Stomach smooth muscle (tissue), 2 donors: ENCODE results near the gene NCAM1.

ENCODE experiments used
- H3K27ac ChIP-seq: one replicate; pipeline ENCODE4 v1.7.0; 2013; ENCODE audit warnings: mild to moderate bottlenecking, low read length, inconsistent platforms
- H3K27me3 ChIP-seq, 2 donors: one replicate each; pipeline ENCODE4 v1.7.0; 2013; ENCODE audit warnings: low read length in 2 of 2; ENCODE audit not compliant: insufficient read depth in 2 of 2, control insufficient read depth in 1 of 2
- H3K36me3 ChIP-seq, 2 donors: one replicate each; pipeline ENCODE4 v1.7.0; 2013; ENCODE audit warnings: low read length in 2 of 2; ENCODE audit not compliant: control insufficient read depth in 2 of 2, insufficient read depth in 2 of 2
- H3K4me1 ChIP-seq: one replicate; pipeline ENCODE4 v1.7.0; 2013; ENCODE audit warnings: low read length; ENCODE audit not compliant: control insufficient read depth, insufficient read depth
- H3K4me3 ChIP-seq, 2 donors: one replicate each; pipeline ENCODE4 v1.7.0; 2013; ENCODE audit warnings: low read length in 2 of 2
- H3K9ac ChIP-seq, 2 donors: one replicate each; pipeline ENCODE4 v1.7.0; 2013; ENCODE audit warnings: low read length in 2 of 2, mild to moderate bottlenecking in 1 of 2
- H3K9me3 ChIP-seq, 2 donors: one replicate each; pipeline ENCODE4 v1.7.0; 2013; ENCODE audit warnings: low read length in 2 of 2; ENCODE audit not compliant: control insufficient read depth in 2 of 2
- donor health status: healthy.
- donor health status: Pancreatic carcinoma.

NCAM1 gene

DNA sequence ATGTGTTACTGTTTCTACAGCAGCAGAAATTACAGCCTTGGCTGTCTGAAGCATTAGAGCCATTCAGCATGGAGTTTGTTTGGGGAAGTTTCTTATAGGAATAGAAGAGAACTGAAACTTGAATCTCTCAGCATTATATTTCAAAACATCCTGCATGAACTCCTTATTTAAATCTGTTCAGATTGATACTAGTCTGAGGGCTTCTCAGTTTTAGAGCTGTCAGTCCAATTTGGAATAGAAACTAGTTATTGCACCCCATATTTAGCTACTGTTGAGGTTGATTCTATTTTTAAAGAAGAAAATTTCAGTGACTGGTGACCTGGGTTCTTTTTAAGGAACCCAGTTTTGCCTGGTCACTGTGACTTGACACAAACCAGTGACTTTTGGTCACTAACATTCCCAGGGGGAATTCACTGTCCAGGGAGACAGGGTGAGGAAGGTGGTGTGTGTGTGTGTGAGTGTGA lies 227.2 kb downstream of the NCAM1 start:
- no peak overlapping the region for H3K9ac ChIP-seq
- peaks cover 16% of the 10 kb centered on the region for H3K4me1 ChIP-seq
- no peak overlapping the region for H3K4me3 ChIP-seq
- no peaks in the 10 kb centered on the region for H3K9me3 ChIP-seq
- no peaks in the 10 kb centered on the region for H3K27me3 ChIP-seq
- H3K36me3 ChIP-seq: no peaks in the 10 kb centered on the region
- no peak overlapping the region for H3K27ac ChIP-seq

DNA sequence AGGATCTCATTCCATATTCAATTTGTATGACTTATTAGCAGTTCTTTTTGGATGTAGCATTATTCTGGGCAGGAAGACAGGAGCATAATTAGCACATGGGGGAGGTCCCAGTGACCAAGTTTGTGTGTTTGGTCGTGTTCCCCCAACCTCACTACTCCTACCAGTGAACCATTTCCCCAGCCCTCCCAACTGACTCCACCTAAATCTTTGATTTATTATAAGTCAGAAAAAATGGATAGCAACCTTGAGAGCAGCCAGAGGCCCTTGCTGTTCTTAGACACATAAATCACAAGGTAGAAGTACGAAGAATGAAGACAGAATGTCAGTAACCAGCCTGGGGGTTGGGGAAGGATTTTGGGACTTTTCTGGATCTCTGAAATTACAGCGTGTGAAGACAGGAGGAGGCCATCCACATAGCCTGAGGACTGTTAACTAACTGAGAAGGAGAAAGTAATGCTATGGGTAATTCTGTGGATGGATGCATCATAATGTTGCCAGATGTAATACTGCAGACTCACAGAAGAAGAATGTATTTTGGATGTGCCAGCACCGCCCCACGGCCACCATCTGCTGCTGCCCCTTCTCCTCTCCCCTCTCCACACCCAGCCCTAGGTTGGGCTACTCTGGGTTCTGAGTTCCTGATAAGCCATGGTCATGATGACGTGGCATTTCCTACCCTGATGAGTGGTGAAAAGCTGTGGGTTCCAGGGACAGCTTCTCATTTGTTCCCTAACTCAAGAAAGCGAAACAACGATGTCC lies 228.9 kb downstream of the NCAM1 start:
- Histone ChIP-seq H3K4me3 (no peak overlapping the region), H3K4me1 (peaks cover 16% of the 10 kb centered on the region), H3K9me3 (no peaks in the 10 kb centered on the region), H3K9ac (no peak overlapping the region), H3K27me3 (no peaks in the 10 kb centered on the region), H3K27ac (no peak overlapping the region), H3K36me3 (no peaks in the 10 kb centered on the region)

DNA sequence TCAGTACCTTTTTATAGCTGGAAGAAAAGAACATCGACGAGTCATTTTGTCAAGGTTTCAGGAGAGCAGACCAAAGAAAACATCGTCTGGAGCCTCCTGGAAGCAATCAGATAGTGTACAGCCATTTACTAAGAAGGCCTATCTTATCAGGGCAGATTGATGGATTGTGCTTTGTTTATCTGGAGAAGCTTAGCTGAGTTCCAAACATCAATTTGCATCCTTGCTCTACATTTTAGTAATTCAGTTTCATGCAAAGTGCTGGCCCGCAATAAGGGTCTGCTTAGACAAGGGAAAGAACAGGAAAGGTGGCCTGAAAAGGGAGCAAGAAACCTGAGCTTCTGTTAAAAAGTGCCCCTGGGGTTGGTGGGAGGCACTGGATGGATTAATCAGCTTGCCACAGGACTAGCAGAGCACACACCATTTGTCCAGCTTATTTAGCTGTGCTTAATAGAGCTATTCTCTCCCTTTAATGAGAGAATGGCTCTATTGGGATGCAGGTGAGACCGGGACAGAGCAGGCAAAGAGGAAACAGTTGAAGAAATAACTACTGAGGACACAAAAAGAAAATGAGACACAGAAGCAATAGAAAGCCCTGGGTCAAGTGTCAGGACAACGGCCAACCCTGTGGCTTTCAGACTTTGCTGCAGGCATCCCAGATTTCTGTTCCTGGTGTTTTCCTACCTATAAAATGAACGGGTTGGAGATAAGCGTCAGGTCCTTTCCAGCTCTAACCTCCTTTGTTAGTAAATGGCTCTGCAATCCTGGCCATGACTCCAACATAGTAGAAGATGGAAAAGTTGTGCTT lies 231.1 kb downstream of the NCAM1 start:
- peaks cover 15% of the 10 kb centered on the region for H3K4me1 ChIP-seq
- no peak overlapping the region for H3K27ac ChIP-seq
- no peaks in the 10 kb centered on the region for H3K36me3 ChIP-seq
- no peaks in the 10 kb centered on the region for H3K27me3 ChIP-seq
- H3K4me3 ChIP-seq: no peak overlapping the region
- H3K9ac ChIP-seq: no peak overlapping the region
- H3K9me3 ChIP-seq: no peaks in the 10 kb centered on the region

DNA sequence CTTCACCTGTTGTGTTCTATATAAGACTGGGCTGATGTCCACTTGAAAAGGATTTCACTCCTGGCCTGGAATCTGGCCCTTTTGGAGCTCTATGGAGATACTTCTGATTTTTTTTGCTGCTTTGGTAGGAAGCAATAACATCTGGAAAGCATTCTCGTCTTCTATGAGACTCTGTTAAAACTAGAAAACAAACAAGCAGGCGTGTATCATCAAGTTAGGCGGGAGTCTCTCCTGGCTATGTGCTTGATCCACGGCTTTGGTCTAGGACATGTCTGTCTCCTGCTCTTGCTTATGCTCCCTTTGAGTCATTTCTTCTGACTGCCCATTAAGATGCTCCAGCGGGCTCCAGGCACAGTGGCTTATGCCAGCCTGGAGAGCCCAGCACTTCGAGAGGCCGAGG lies 231.8 kb downstream of the NCAM1 start:
- H3K4me1 ChIP-seq: peaks cover 9% of the 10 kb centered on the region
- no peaks in the 10 kb centered on the region for H3K27me3 ChIP-seq
- H3K9ac ChIP-seq: no peak overlapping the region
- H3K36me3 ChIP-seq: no peaks in the 10 kb centered on the region
- H3K27ac ChIP-seq: no peak overlapping the region
- no peak overlapping the region for H3K4me3 ChIP-seq
- H3K9me3 ChIP-seq: no peaks in the 10 kb centered on the region

DNA sequence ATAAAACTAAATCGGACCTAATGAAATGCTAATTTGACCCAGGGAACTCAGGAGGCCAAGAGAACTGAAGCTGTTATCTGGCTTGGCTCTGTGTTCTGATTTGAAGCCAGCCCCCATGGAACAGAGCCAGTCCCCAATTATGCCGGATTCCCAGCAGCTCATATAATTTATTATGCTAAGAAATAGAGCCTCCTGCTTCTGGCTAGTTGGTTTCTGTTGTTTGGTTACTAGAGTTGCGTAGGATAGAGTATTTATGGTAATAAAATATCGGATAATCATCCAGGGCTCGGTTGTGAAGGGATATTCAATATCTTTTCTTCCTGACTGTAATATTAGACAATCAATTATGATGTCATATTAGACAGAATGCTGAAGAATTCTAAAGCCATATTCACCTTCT lies 232.7 kb downstream of the NCAM1 start:
- peaks cover 6% of the 10 kb centered on the region for H3K4me1 ChIP-seq
- H3K36me3 ChIP-seq: no peaks in the 10 kb centered on the region
- H3K9me3 ChIP-seq: no peaks in the 10 kb centered on the region
- H3K4me3 ChIP-seq: no peak overlapping the region
- H3K27me3 ChIP-seq: no peaks in the 10 kb centered on the region
- H3K27ac ChIP-seq: no peak overlapping the region
- H3K9ac ChIP-seq: no peak overlapping the region

DNA sequence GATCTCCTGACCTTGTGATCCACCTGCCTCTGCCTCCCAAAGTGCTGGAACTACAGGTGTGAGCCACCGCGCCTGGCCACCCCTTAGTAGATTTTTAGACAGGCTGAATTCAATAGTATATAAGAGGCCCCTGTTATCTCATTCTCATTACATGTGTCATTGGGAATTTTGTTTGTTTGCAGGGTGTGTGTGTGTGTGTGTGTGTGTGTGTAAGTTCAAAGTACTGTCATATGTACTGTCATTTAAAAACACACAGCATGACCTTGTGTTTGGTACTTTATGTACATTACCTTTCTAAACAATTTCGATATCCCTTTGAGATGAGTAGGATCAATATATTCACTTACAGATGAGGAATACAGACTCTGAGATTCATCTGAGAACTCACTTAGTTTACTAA lies 234.5 kb downstream of the NCAM1 start:
- H3K27me3 ChIP-seq: no peaks in the 10 kb centered on the region
- H3K27ac ChIP-seq: no peak overlapping the region
- no peak overlapping the region for H3K4me3 ChIP-seq
- H3K9ac ChIP-seq: no peak overlapping the region
- H3K9me3 ChIP-seq: no peaks in the 10 kb centered on the region
- H3K36me3 ChIP-seq: no peaks in the 10 kb centered on the region
- H3K4me1 ChIP-seq: peaks cover 6% of the 10 kb centered on the region

DNA sequence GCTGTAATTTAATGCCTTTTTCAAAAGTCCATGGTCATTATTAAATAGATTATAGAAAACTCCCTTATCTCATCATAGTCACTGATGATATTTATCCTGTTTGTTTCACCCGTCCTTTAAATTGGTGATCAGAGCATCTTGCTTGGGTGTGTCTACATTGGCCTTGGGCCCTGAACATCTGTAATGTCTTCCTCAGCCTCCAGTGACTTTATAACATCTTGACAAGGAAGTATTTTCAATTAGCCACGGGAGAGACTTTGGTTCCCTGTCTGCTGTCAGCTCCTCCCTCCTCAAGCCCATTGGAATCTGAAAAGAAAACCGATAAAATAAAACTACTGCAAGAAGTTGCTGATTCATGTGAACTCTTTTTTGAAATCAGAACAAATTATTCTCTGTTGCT lies 236.2 kb downstream of the NCAM1 start:
- H3K4me1 ChIP-seq: peaks cover 4% of the 10 kb centered on the region
- H3K9ac ChIP-seq: no peak overlapping the region
- H3K27ac ChIP-seq: no peak overlapping the region
- no peak overlapping the region for H3K4me3 ChIP-seq
- H3K9me3 ChIP-seq: no peaks in the 10 kb centered on the region
- no peaks in the 10 kb centered on the region for H3K36me3 ChIP-seq
- H3K27me3 ChIP-seq: no peaks in the 10 kb centered on the region

DNA sequence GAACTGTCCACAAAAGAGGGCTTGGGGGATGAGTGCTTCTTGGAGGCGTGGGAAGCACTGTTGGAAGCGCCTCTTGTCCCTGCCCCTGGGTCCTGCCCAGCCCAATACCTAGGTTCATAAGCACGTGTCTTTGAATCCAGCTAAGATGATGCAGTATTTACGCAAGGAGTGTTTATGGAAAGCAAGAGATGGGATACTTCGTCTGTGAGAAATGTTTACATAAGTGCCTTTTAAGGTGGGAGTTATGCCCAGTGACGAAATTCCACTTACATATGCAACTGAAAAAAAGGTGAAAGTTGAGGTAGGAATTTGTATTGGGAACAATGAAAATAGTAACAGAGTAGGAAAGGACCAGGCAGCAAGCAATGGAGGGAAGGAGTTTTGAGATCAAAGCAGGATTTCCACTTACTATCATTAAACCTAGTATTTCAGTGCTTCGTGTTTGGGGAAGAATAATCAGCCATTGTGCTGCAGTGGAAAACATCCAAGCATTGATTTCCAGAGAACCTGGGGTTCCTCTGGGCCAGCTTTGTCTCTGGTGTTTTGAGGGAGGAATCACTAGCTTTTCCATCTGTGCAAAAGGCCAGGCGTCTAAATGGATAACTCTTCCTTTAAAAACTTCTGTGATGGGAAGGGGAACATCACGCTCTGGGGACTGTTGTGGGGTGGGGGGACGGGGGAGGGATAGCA lies 237.9 kb downstream of the NCAM1 start:
- Histone ChIP-seq H3K4me1 (peaks cover 2% of the 10 kb centered on the region), H3K27me3 (no peaks in the 10 kb centered on the region), H3K27ac (no peak overlapping the region), H3K4me3 (no peak overlapping the region), H3K9ac (no peak overlapping the region), H3K36me3 (no peaks in the 10 kb centered on the region), H3K9me3 (no peaks in the 10 kb centered on the region)

DNA sequence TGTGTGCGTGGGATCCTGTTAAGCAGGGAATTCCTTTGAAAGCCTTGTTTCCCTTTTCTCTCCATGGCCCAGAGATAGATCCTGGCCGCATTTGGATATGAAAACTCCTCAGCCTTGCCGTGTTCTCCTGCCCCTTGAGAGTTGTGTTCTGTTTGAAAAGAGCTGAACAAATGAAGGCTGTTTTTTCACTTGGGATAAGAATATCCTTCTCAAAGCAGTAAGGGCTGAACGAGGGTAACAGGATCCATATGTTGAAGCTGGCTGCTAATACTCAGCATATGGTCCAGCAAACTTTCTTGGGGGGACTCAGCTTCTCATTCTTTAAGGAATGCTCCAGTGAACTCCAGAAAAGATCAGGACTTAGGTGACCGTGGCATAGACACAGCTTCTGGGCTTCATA lies 238.6 kb downstream of the NCAM1 start:
- Histone ChIP-seq H3K27ac (no peak overlapping the region), H3K4me3 (no peak overlapping the region), H3K4me1 (peaks cover 2% of the 10 kb centered on the region), H3K27me3 (no peaks in the 10 kb centered on the region), H3K36me3 (peaks cover 0 to 2% of the 10 kb centered on the region in 2 donors), H3K9ac (no peak overlapping the region), H3K9me3 (no peaks in the 10 kb centered on the region)

DNA sequence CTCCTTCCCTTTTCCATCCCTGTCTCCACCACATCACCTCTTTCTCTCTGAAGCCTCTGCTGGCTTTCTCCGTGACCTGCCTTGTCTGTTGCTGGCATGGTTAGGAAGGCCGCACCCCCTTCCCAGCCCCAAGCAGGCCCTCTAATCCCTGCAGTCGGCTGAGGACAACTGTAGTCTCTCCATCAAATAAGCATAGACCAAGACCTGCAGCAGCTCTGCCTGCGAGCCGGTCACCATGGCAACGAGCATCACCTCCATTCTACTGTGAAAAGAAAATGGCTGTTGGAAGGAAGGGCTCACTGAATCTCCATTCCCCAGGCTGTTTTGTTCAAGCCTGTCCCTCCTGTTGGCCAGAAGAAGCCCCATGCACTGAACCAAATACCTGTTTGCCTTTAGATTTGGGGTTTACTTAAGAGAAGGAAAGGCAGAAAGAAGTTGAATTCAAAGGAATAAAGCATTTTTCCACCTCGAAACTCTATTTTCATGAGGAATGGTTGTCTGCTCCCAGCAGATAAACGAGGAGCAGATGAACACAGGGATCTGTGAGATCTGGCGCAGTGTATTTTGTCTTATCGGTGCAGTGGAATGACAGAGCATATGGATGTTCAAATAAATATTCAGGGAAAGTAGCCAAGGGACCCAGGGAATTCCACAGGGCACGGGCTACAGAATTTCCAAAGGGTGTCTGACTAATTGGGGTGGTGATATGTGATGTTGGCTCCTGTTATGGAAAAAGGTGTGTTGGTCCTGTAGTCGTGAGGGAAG lies 240.0 kb downstream of the NCAM1 start:
- no peaks in the 10 kb centered on the region for H3K9me3 ChIP-seq
- H3K9ac ChIP-seq: no peak overlapping the region
- H3K27me3 ChIP-seq: no peaks in the 10 kb centered on the region
- peaks cover 0 to 6% of the 10 kb centered on the region in 2 donors for H3K36me3 ChIP-seq
- no peak overlapping the region for H3K27ac ChIP-seq
- H3K4me1 ChIP-seq: peaks cover 2% of the 10 kb centered on the region
- no peak overlapping the region for H3K4me3 ChIP-seq
